Pulmonary artery endothelial cell (primary cell): ENCODE data around the gene DPF3. TPM values are rescaled to one million over a fixed set of nuclear protein-coding genes. Genes with fewer than 3 reads are reported as not detected.

Source experiments
- DNase-seq: peaks from one replicate; pipeline ENCODE4 v3.0.0-alpha.2; 2011; ENCODE audit warnings: low read depth, low spot score
- total RNA-seq: library from RNA; depleted of rRNA; stranded (reverse); fragments of >200 nt; gene quantifications from 2 replicates; pipeline ENCODE4 v1.2.3, GENCODE V29; 2014

DPF3 gene
- 7.6 and 13.4 TPM in 2 replicates for total RNA-seq

GRCh38 chr14:72893636-72894322 lies at the start of gene DPF3:
DPF3 (minus strand) TSS chr14:72894101; CDS start chr14:72894088, 13 bp downstream.
- DNase-seq: peak; percentile 89

DNA sequence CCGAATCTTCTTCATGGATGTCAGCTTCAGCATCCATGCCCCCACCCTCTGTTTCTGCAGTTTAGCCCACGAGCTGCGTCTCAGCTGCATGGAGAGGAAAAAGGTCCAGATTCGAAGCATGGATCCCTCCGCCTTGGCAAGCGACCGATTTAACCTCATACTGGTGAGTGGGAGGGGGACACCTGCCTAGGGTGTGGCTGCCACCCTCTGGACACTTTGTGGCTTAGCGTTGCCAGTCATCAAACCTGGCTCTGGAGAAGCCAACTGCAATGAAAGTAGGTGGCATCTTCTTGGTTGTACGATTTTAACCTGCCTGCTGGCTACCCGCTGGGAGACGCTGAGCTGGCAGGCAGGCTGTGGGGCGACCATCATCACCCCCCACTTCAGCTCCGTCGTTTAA lies 49.0 kb upstream of the DPF3 start:
- no peak for DNase-seq

GRCh38 chr14:72941286-72941985 lies 47.5 kb upstream of the DPF3 start:
- DNase-seq: no peak

- DNase-seq: no peak
Measured at GRCh38 chr14:72939630-72940029, 45.7 kb upstream of the DPF3 start.

DNA sequence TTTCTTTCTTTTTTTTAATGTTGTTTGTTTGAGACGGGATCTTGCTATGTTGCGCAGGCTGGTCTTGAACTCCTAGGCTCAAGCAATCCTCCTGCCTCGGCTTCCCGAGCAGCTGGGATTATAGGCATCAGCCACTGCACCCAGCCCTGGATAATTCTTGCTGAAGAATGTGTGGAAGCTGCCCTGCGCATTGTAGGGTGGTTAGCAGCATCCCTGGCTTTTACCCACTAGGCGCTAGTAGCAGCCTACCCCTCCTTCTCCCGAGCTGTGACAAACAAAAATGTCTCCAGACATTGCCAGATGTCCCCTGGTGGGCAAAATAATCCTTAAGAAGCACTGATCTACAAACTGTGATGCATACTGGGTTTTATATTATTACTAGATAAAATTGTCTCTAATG lies 39.0 kb upstream of the DPF3 start:
- DNase-seq: no peak

GRCh38 chr14:72929316-72930080 lies 35.6 kb upstream of the DPF3 start:
- no peak for DNase-seq

DNA sequence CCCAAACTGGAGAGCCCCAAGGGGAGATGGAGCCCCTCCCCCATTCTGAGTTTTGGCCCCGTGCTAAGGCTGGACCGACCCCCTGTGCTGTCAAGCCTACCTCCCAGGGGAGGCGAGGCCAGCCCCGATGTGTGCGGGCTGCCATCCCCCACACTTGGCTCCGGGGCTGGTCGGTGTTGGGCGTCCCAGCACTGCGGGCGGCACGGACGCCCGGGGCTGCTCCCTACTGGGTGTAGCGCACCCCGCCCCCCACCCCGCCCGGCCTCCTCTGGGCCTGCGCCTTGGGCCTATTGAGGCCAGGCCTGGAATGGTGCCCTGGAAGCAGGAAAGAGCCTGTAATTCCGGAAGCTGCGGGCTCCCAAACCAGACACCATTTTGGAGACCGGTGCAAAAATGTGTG lies 35.0 kb upstream of the DPF3 start:
- no peak for DNase-seq

DNA sequence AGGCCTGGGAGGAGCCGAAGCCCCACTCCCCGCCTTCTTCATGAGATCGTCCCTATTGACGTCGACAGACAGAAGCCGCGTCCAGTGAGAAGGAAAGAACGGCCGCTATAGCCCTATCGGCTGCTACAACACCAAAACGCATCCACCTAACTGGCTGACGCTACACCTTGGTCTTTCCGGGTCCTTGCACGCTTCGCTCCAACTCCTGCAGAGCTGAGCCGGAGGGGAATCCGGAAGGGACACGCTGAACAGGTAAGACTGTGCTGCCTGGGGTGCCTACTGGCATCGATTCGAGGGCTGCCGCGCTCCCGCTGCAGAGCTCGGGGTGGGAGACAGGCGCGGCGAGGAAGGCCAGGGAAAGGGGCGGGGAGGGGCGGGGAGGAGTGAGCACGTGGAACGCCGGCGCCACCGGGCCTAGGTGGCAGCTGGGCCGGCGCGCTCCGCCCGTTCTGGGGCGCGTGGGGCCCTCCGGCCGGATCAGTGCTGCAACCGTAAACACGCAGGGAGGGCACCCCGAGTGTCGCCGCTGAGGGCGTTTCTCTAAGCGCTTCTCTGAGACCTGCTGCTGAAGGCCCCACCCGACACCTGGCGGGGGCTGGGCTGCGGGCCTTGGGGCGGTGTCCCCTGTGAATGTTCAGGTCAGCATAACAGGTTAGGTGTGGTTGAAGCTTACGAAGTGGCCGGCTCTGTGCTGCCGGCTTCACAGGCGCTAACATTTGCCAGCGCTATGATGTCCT lies 32.6 kb upstream of the DPF3 start, which contains the start of gene DCAF4:
Gene DCAF4 (plus strand): TSS at position 173 of the 737 bp plus-strand sequence. CDS start 11,515 bp downstream, outside the sequence.
- peak; percentile 94 for DNase-seq

- DNase-seq: no peak
Measured at GRCh38 chr14:72925815-72926291, 32.0 kb upstream of the DPF3 start.

DNA sequence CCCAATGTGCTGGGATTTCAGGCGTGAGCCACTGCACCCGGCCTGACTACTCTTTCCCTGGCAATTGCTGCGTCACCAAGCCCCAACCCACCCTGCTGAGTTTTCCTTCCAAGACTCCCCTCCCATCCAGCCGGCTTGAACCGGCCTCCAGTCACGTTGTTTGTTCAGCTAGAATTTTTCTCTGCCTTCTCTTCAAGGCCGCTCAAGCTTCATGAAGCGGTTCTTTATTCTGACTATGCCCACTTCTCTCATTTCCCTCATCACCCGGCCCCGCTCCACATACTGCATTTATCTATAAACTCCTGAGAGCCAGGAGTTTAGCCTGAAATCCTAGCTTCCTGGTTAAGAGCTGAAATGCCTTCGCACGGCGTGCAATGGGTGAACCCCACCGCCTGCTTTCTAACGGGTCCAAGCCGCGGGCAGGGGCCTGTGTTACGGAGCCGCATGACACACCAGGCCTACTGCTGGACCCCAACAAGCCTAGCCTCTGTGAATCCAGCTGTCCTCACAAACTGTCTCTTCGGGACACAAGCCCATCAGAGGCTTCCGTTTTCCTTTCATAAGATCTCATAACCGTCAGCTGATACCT lies 31.4 kb upstream of the DPF3 start:
- DNase-seq: no peak

DNA sequence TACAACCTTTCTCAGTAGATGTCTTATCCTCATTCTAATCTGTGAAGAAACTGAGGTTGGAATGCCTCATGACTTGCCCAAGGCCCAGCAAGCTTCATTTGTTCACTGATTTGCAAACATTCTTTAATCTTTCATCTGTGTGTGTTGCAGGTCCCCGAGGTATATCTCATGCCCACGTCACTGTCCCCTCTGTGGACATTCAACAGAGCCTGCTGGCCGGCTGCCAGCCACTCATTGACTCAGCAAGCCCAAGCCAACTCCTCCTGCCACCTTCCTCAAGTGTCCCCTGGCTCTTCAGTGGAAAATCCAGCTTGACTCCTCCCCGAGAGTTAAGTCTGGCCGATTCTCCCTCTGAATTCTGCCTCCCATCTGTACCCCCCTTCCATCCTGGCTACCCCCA lies 30.4 kb upstream of the DPF3 start:
- DNase-seq: no peak

- no peak for DNase-seq
Measured at GRCh38 chr14:72921396-72921795, 27.5 kb upstream of the DPF3 start.

DNA sequence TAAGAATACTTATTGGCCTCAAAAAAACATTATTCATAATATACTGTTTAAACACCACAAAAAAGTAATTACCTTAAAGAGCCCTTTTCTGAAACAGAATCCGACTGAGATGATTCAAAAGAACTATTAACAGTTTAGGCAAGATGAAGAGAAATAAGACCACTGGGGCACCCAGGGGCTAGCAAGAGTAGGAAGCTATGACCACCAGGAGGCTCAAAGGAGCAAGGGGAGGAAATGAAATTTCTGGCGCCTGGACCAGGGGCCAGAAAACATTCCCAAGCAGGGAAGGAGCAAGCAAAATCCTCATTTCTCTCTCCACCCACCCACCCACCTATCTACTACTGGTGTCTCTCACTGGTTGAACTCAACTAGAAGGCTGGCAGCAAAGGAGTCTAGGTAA lies 26.1 kb upstream of the DPF3 start:
- DNase-seq: no peak

- no peak for DNase-seq
Measured at GRCh38 chr14:72917094-72917802, 23.3 kb upstream of the DPF3 start.

- DNase-seq: no peak
Measured at GRCh38 chr14:72916174-72916573, 22.3 kb upstream of the DPF3 start.

- DNase-seq: no peak
Measured at GRCh38 chr14:72913809-72914208, 19.9 kb upstream of the DPF3 start.

- no peak for DNase-seq
Measured at GRCh38 chr14:72909163-72909562, 15.3 kb upstream of the DPF3 start.

DNA sequence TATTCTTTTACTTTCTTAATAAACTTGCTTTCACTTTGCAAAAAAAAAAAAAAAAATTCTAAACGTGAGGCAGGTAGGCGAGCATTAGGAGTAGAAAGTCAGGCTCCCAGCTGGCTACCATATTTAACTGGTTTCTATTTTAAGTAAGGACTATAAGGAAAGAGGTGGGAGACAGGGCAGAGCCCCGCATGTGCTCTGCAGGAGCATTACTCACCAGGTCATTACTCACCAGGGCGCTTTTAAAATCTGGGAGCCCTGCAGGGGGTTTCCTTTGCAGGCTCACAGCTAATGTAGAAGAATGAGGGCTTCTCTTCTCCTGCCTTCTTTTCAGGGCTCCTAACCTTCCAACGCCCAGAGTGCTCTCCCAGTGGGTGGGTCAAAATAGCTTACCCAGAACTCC lies 14.0 kb upstream of the DPF3 start:
- no peak for DNase-seq

DNA sequence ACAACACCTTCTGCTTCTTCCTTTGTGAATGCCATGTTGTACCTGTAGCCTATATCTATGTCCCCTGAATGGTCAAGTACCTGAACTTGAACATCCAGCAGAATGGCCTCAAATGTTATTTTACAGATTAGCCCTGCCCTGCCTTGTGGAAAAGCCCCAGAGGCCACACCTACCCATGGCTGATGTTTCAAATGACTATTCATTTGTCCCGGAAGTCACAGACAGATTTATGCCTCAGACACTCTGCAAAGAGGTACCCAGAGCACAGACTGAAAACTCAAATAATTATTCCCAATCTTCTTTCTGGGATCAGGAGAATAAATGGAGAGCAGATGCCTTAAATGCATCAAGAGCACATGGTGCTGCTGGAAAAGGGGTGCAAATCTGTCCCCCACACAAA lies 13.0 kb upstream of the DPF3 start:
- DNase-seq: no peak

DNA sequence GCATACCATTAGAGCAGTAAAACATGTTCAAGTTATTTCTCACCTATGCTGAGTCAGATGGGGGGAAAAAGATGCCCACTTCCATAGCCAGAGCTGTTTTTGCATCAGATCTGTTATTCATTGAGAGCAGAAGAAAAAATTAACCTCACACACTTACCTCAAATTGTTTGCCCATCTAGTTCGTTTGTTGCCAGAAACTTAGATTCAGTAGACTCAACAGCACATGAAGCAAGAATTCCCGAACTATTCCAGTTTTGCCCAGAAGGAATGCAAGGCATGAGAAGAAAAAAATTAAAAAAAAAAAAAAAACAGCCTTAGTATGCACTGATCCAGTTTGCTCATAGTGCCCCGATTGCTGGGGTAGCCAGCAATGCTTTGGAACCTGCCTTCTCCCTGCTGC lies 12.4 kb upstream of the DPF3 start:
- no peak for DNase-seq
